ENCODE data around the gene BLMH.
"Not testable (repeated sequence)": the region's sequence is repeated elsewhere in the genome, so short reads cannot be mapped to it uniquely, and the experiment has no call there.

BLMH gene

GRCh38 chr17:30212750-30213149 lies 79.0 kb downstream of the BLMH start:
- no peak overlapping the region for H3K27ac ChIP-seq

GRCh38 chr17:30211371-30211770 lies 80.4 kb downstream of the BLMH start:
- H3K27ac ChIP-seq: no peak overlapping the region
- H3K4me3 ChIP-seq: no peak overlapping the region

More at GRCh38 chr17:30212750-30213149, 79.0 kb downstream of the BLMH start:
- H3K4me3 ChIP-seq: no peak overlapping the region

GRCh38 chr17:30210901-30211300 lies 80.8 kb downstream of the BLMH start:
- Histone ChIP-seq H3K27ac (no peak overlapping the region), H3K4me3 (no peak overlapping the region)

- Histone ChIP-seq H3K27ac (no peak overlapping the region), H3K4me3 (no peak overlapping the region)
Measured at GRCh38 chr17:30210366-30210765, 81.4 kb downstream of the BLMH start.

- H3K27ac ChIP-seq: no peak overlapping the region
- H3K4me3 ChIP-seq: no peak overlapping the region
Measured at GRCh38 chr17:30209930-30210329, 81.8 kb downstream of the BLMH start.

GRCh38 chr17:30208214-30208613 lies 83.5 kb downstream of the BLMH start:
- no peak overlapping the region for H3K27ac ChIP-seq

GRCh38 chr17:30207655-30208054 lies 84.1 kb downstream of the BLMH start:
- Histone ChIP-seq H3K4me3 (no peak overlapping the region), H3K27ac (no peak overlapping the region)

More at GRCh38 chr17:30208214-30208613, 83.5 kb downstream of the BLMH start:
- no peak overlapping the region for H3K4me3 ChIP-seq

- no peak overlapping the region for H3K27ac ChIP-seq
Measured at GRCh38 chr17:30203471-30203981, 88.2 kb downstream of the BLMH start.

GRCh38 chr17:30200656-30201055 lies 91.1 kb downstream of the BLMH start:
- H3K27ac ChIP-seq, H3K4me3 ChIP-seq: not testable (repeated sequence)

More at GRCh38 chr17:30203471-30203981, 88.2 kb downstream of the BLMH start:
- no peak overlapping the region for H3K4me3 ChIP-seq

- H3K4me3 ChIP-seq: no peak overlapping the region
- H3K27ac ChIP-seq: no peak overlapping the region
Measured at GRCh38 chr17:30200106-30200505, 91.6 kb downstream of the BLMH start.

- Histone ChIP-seq H3K27ac (no peak overlapping the region), H3K4me3 (no peak overlapping the region)
Measured at GRCh38 chr17:30199600-30199999, 92.1 kb downstream of the BLMH start.
